Testis (tissue), 3 donors: ENCODE results near the gene PXYLP1. TPM values are rescaled to one million over a fixed set of nuclear protein-coding genes. Genes with fewer than 3 reads are reported as not detected.

Experiments
- DNase-seq: peaks from one replicate; pipeline ENCODE4 v3.0.0-alpha.2; 2019
- H3K27ac ChIP-seq, 2 donors: fragments of 200-600 bp; sonication (generic); one replicate each; pipeline ENCODE4 v1.5.1; 2019
- H3K27me3 ChIP-seq: fragments of 200-600 bp; sonication (generic); one replicate; pipeline ENCODE4 v1.5.1; 2019
- H3K36me3 ChIP-seq: fragments of 200-600 bp; sonication (generic); one replicate; pipeline ENCODE4 v1.5.1; 2017; ENCODE audit warnings: low read depth; ENCODE audit errors: missing control alignments
- H3K4me1 ChIP-seq: fragments of 200-600 bp; sonication (generic); one replicate; pipeline ENCODE4 v1.5.1; 2019
- H3K4me3 ChIP-seq, 2 donors: fragments of 200-600 bp; sonication (generic); one replicate each; pipeline ENCODE4 v1.5.1; 2017 to 2019
- H3K9me3 ChIP-seq: fragments of 200-600 bp; sonication (generic); one replicate; pipeline ENCODE4 v1.5.1; 2017
- POLR2A ChIP-seq: fragments of 450-650 bp; IDR thresholded peaks from one replicate; pipeline ENCODE4 v1.6.1; 2017; ENCODE audit warnings: antibody characterized with exemption, mild to moderate bottlenecking, moderate library complexity
- WGBS, 2 donors: methylation state at CpG; one replicate each; pipeline ENCODE4 v1.1.5; 2018; 5-methylcytosine and 5-hydroxymethylcytosine counted together
- intact Hi-C: fragments of 100-400 bp; cut with DNase I; formaldehyde crosslinking; loops from one replicate; pipeline ENCODE4 v1.15.1; 2023; ENCODE audit warnings: low total_unique reads
- polyA plus RNA-seq: library from polyadenylated mRNA; stranded (reverse); fragments of 350-450 nt; fragmentation: Illumina TruSeq; extraction: RNeasy Lipid Tissue Mini Kit (QIAGEN cat#74804); gene quantifications from one replicate; pipeline ENCODE4 v1.2.3, GENCODE V29; 2014; ENCODE audit warnings: low read depth, low replicate concordance; ENCODE audit not compliant: insufficient read depth
- total RNA-seq, 2 donors: library from RNA; depleted of rRNA; stranded (reverse); fragments of >200 nt; gene quantifications; one replicate each; pipeline ENCODE4 v1.2.3, GENCODE V29; 2016
- TF ChIP-seq, protein P1 (sequence below), 3 experiments: fragments of 450-650 bp in 2 of 3; fragments of 200-600 bp in 1 of 3; sonication (generic) in 1 of 3; IDR thresholded peaks; one replicate each; pipeline ENCODE4 v1.5.1; 2016 to 2019; ENCODE audit warnings: antibody characterized with exemption in 3 of 3, mild to moderate bottlenecking in 2 of 3, moderate library complexity in 1 of 3

PXYLP1 gene
- total and polyA plus RNA-seq, 3 donors from 2014 or later: 16.0 to 55.8 (median 31.6) TPM

DNA sequence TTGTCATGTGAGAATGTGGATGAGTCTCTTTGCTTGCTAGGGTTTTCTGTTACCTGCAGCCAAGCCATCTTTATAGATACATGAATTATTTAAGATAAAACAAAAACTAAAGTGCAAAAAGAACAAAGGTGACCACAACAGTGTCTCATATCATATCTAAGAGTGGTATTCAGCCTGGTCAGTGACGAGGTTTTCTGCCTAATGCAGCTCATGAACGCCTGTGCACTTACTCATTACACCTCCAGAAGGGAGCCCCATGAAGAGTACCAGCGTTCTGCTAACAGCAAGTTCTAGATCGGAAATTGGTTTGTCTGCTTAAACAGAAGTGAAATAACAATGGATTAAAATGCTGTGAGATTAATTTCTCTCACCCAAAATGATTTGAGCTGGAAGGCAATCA is 19.2 kb downstream of the PXYLP1 start:
- no peak overlapping the region for H3K27ac ChIP-seq
- no peaks in the 10 kb centered on the region for H3K9me3 ChIP-seq
- DNase-seq: no peak
- no peaks in the 10 kb centered on the region for H3K4me1 ChIP-seq
- intact Hi-C loops: no loop called here
- H3K27me3 ChIP-seq: no peaks in the 10 kb centered on the region
- no peak for TF ChIP-seq POLR2A
- TF ChIP-seq, protein P1, sequence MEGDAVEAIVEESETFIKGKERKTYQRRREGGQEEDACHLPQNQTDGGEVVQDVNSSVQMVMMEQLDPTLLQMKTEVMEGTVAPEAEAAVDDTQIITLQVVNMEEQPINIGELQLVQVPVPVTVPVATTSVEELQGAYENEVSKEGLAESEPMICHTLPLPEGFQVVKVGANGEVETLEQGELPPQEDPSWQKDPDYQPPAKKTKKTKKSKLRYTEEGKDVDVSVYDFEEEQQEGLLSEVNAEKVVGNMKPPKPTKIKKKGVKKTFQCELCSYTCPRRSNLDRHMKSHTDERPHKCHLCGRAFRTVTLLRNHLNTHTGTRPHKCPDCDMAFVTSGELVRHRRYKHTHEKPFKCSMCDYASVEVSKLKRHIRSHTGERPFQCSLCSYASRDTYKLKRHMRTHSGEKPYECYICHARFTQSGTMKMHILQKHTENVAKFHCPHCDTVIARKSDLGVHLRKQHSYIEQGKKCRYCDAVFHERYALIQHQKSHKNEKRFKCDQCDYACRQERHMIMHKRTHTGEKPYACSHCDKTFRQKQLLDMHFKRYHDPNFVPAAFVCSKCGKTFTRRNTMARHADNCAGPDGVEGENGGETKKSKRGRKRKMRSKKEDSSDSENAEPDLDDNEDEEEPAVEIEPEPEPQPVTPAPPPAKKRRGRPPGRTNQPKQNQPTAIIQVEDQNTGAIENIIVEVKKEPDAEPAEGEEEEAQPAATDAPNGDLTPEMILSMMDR (IDR thresholded peaks at IDR 0.05): no peak
- no peaks in the 10 kb centered on the region for H3K36me3 ChIP-seq
- H3K4me3 ChIP-seq: no peak overlapping the region
- 93 to 96% methylated on average over 4 of the region's 4 CpGs for WGBS, 2 donors

DNA sequence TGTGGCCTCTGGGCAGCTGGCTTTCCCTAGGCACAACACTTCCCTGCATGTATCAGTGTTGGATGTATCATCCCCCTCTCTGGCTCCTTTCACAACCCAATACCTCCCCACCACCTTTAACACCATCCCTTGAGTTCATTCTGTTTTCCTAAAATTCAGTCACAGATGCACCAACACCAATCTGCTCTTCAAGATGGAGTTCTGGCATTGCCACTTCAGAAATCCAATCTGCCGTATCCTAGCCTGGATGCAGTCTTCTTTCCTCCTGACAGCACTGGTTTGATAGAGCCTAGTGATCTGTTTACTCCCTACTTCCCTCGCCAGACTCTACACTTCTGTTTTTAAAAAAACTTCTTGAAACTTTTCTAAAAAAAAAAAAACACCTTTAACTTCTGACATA is 21.7 kb downstream of the PXYLP1 start:
- TF ChIP-seq, protein P1 (IDR thresholded peaks at IDR 0.05): no peak
- no peak for TF ChIP-seq POLR2A
- intact Hi-C loops: no loop called here
- H3K27ac ChIP-seq: no peak overlapping the region
- H3K27me3 ChIP-seq: no peaks in the 10 kb centered on the region
- no peaks in the 10 kb centered on the region for H3K9me3 ChIP-seq
- WGBS, 2 donors: 89 to 91% methylated on average over 2 of the region's 2 CpGs
- no peak overlapping the region for H3K4me3 ChIP-seq
- DNase-seq: no peak
- no peaks in the 10 kb centered on the region for H3K36me3 ChIP-seq
- no peaks in the 10 kb centered on the region for H3K4me1 ChIP-seq

DNA sequence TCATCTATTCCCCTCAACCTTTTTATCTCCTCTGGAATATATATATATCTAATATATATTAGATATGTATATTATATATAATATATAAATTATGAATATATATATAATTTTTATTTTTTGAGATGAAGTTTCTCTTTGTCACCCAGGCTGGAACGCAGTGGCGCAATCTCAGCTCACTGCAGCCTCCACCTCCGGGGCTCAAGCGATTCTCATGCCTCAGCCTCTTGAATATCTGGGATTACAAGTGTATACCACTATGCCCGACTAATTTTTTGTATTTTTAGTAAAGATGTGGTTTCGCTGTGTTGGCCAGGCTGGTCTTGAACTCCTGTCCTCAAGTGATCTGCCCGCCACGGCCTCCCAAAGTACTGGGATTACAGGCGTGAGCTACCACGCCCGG is 22.2 kb downstream of the PXYLP1 start:
- WGBS, 2 donors: 96 to 99% methylated on average over 11 of the region's 11 CpGs
- no peak for DNase-seq
- TF ChIP-seq POLR2A: no peak
- TF ChIP-seq, protein P1 (IDR thresholded peaks at IDR 0.05): no peak
- intact Hi-C loops: no loop called here
- Histone ChIP-seq H3K27me3 (no peaks in the 10 kb centered on the region), H3K27ac (no peak overlapping the region), H3K4me3 (no peak overlapping the region), H3K9me3 (no peaks in the 10 kb centered on the region), H3K4me1 (no peaks in the 10 kb centered on the region), H3K36me3 (no peaks in the 10 kb centered on the region)

DNA sequence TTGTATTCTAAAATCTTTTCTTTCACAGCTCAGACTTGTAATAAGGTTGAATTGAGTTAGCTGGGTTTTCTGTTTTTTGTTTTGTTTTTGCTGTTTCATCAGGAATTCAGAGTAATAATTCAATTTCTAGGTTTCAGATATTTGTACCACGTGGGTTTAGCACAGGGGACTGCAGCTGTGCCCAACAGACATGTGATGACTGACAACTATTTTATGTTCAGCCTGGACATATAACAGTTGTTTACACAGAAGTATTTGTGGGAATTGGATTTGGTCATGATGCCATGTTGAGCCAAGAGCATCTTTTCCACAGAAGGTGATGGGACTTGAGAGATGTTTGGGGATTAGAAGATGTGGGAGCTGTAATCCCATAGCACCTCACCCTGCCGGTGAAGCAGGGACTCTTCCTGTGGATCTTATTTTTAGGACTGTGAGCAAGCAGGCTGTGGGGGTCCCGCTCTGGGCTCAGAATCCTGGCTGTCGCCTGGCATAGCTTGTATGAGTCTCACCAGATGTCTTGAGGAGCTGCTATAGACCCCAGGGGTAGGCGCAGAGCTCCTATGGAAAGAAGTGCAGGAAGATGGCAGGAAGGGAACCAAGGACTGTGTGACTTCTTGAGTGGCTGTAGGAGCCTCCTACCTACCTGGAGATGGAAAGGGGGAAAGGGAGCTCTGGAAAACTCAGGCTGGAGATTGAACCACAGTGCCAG is 23.7 kb downstream of the PXYLP1 start:
- Histone ChIP-seq H3K27me3 (no peaks in the 10 kb centered on the region), H3K9me3 (no peaks in the 10 kb centered on the region)

More for the DNA sequence above, 23.7 kb downstream of the PXYLP1 start:
- no peak for DNase-seq
- Histone ChIP-seq H3K4me1 (no peaks in the 10 kb centered on the region), H3K36me3 (no peaks in the 10 kb centered on the region), H3K4me3 (no peak overlapping the region), H3K27ac (no peak overlapping the region)
- 92 to 93% methylated on average over 5 of the region's 5 CpGs for WGBS, 2 donors
- intact Hi-C loops: no loop called here
- TF ChIP-seq POLR2A: no peak
- TF ChIP-seq, protein P1 (IDR thresholded peaks at IDR 0.05): no peak
